ENCODE data around the gene SLC66A1. TPM values are rescaled to one million over a fixed set of nuclear protein-coding genes. Genes with fewer than 3 reads are reported as not detected.
A peak's percentile ranks its signal among the peaks of the same experiment; 100 is the strongest.

Gene SLC66A1
- total RNA-seq, 2 experiments from 2014 or later: 2.3 to 3.7 TPM

DNA sequence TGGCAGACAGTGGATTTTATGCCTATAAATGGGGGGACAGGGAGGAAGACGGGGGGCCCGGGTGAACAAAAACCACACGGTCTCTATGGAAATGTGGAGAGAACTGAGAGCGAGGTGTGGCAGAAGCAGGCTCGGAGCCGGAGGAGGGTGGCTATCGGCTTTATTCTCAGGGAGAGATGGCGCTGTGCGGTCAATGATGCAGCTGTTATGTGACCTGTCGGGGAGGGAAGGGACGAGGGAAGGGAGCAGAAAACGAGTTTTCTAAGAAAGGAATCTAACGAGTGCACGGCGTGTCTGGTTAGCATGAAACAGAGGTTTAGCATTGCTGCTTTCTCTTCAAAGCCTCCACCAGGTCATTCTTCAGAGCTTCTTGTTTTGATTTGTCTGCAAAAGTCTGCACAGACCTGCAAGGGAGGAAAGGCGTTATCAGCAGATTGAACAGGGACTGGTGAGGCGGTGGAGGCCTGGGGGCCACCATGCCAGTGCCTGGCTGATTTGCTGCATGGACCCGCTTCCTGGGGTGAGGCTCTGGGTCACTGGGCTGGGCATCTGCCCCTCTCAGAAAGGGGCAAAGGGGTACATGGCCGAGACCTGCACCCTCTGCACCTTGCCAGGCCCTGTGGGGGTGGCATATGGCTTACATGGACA is 27.2 kb downstream of the SLC66A1 start:
- H3K36me3 Mint-ChIP-seq (ENCODE audit: low read depth): peaks cover 60% of the 10 kb centered on the region
- no peak for ATAC-seq (ENCODE audit: poor library complexity)
- intact Hi-C loops (cut with DNase I, micrococcal nuclease): no loop called here

GRCh38 chr1:19340387-19340937 is 28.3 kb downstream of the SLC66A1 start:
- TF ChIP-seq, protein P1, sequence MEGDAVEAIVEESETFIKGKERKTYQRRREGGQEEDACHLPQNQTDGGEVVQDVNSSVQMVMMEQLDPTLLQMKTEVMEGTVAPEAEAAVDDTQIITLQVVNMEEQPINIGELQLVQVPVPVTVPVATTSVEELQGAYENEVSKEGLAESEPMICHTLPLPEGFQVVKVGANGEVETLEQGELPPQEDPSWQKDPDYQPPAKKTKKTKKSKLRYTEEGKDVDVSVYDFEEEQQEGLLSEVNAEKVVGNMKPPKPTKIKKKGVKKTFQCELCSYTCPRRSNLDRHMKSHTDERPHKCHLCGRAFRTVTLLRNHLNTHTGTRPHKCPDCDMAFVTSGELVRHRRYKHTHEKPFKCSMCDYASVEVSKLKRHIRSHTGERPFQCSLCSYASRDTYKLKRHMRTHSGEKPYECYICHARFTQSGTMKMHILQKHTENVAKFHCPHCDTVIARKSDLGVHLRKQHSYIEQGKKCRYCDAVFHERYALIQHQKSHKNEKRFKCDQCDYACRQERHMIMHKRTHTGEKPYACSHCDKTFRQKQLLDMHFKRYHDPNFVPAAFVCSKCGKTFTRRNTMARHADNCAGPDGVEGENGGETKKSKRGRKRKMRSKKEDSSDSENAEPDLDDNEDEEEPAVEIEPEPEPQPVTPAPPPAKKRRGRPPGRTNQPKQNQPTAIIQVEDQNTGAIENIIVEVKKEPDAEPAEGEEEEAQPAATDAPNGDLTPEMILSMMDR (IDR thresholded peaks at IDR 0.05): no peak
- Mint-ChIP-seq H3K36me3 (ENCODE audit: low read depth) (peaks cover 71% of the 10 kb centered on the region), H3K9me3 (no peaks in the 10 kb centered on the region), H3K27me3 (no peaks in the 10 kb centered on the region), H3K4me1 (ENCODE audit: low read depth) (peaks cover 6% of the 10 kb centered on the region), H3K27ac (no peak overlapping the region), H3K4me3 (no peak overlapping the region)
- peaks cover 69% of the 10 kb centered on the region for H3K36me3 ChIP-seq (ENCODE audit: insufficient read depth, low read length)
- H3K27me3 ChIP-seq (ENCODE audit: control insufficient read depth in 1 of 2, insufficient read depth in 2 of 2, low read length in 2 of 2): no peaks in the 10 kb centered on the region
- no peak for ATAC-seq (ENCODE audit: poor library complexity)
- no peak for DNase-seq
- H3K27ac ChIP-seq (ENCODE audit: low read depth in 1 of 2, low read length in 2 of 2): no peak overlapping the region
- peaks cover 8% of the 10 kb centered on the region for H3K4me1 ChIP-seq (ENCODE audit: insufficient read depth, low read length)
- H3K4me3 ChIP-seq (ENCODE audit: low read length): no peak overlapping the region
- H3K9me3 ChIP-seq (ENCODE audit: control insufficient read depth in 1 of 2, insufficient read depth in 1 of 2, low read length in 2 of 2): no peaks in the 10 kb centered on the region
- POLR2A ChIA-PET: no interaction called here
- intact Hi-C loops (cut with DNase I, micrococcal nuclease): loop anchor here in 1 of 2 experiments (5.0 kb wide), 1 partner anchor 257 kb away; a partner anchor contains a TSS
- CTCF ChIA-PET: no interaction called here

More for the DNA sequence above, 27.2 kb downstream of the SLC66A1 start:
- no peaks in the 10 kb centered on the region for H3K9me3 ChIP-seq (ENCODE audit: control insufficient read depth in 1 of 2, insufficient read depth in 1 of 2, low read length in 2 of 2)
- H3K27ac Mint-ChIP-seq: no peak overlapping the region
- no peaks in the 10 kb centered on the region for H3K9me3 Mint-ChIP-seq
- no peak overlapping the region for H3K4me3 Mint-ChIP-seq
- ChIA-PET CTCF (interaction anchor here (0.6 kb wide), 1 partner anchor 243 kb away, joined by 3 read pairs; no protein-coding TSS in a partner anchor), POLR2A (no interaction called here)
- H3K27me3 Mint-ChIP-seq: no peaks in the 10 kb centered on the region
- H3K36me3 ChIP-seq (ENCODE audit: insufficient read depth, low read length): peaks cover 57% of the 10 kb centered on the region
- H3K27ac ChIP-seq (ENCODE audit: low read depth in 1 of 2, low read length in 2 of 2): no peak overlapping the region
- peaks cover 6% of the 10 kb centered on the region for H3K4me1 Mint-ChIP-seq (ENCODE audit: low read depth)
- H3K4me3 ChIP-seq (ENCODE audit: low read length): no peak overlapping the region
- H3K4me1 ChIP-seq (ENCODE audit: insufficient read depth, low read length): peaks cover 8% of the 10 kb centered on the region
- H3K27me3 ChIP-seq (ENCODE audit: control insufficient read depth in 1 of 2, insufficient read depth in 2 of 2, low read length in 2 of 2): no peaks in the 10 kb centered on the region
- TF ChIP-seq, protein P1 (IDR thresholded peaks at IDR 0.05): no peak
- no peak for DNase-seq

DNA sequence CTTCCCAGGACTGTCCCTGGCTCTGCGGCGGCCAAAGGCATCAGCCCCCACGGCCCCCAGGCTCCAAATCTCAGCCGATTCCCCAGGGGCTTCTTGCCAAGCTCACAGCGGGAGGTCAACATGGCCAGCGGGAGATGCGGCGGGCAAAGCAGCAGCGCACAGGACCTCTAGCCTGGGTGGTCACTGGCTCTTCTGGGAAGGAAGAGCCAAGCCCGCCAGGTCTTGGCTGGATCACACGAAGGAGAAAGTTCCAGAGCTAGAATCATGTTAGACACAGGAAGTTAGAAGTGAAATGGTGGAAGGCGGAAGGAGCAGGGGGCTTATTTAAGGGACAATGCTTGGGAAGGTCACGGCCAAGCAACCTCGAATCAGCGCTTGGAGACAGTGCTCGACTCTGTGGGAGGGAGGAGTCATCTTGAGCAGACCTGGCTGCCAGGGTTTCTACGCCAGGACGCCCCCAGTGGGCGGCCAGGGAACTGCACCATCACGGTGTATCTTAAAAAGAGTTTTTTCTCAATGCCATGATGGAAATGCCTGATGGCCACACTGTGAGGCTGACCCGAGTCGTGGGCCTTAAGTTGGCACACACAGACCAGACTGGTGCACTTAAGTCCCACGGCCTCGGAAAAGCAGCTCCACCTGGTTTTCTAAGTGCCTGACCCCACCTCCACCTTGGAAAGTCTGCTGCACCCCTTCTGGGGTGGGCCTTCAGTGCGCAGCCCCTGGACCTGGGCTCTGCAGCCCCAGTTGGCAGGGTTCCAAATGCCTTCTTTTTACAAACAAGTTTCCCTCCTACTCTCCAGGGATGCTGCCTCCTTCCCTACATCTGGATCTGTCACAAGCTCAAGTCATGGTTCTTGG is 29.3 kb downstream of the SLC66A1 start:
- H3K27ac ChIP-seq (ENCODE audit: low read depth in 1 of 2, low read length in 2 of 2): no peak overlapping the region
- CTCF ChIA-PET: interaction anchor here (1.3 kb wide), 1 partner anchor 13 kb away, joined by 4 read pairs; no protein-coding TSS in a partner anchor
- H3K27me3 ChIP-seq (ENCODE audit: control insufficient read depth in 1 of 2, insufficient read depth in 2 of 2, low read length in 2 of 2): no peaks in the 10 kb centered on the region
- Mint-ChIP-seq H3K4me1 (ENCODE audit: low read depth) (peaks cover 6% of the 10 kb centered on the region), H3K9me3 (no peaks in the 10 kb centered on the region), H3K36me3 (ENCODE audit: low read depth) (peaks cover 75% of the 10 kb centered on the region), H3K27me3 (no peaks in the 10 kb centered on the region), H3K27ac (peak overlapping the region; percentile 37), H3K4me3 (no peak overlapping the region)
- intact Hi-C loops (cut with DNase I, micrococcal nuclease): loop anchor here in 1 of 2 experiments (1.0 to 5.0 kb wide), 3 partner anchors 241 to 312 kb away; a partner anchor contains a TSS
- no peaks in the 10 kb centered on the region for H3K9me3 ChIP-seq (ENCODE audit: control insufficient read depth in 1 of 2, insufficient read depth in 1 of 2, low read length in 2 of 2)
- peak; percentile 89 for ATAC-seq (ENCODE audit: poor library complexity)
- H3K4me3 ChIP-seq (ENCODE audit: low read length): no peak overlapping the region
- H3K4me1 ChIP-seq (ENCODE audit: insufficient read depth, low read length): peaks cover 8% of the 10 kb centered on the region
- TF ChIP-seq, protein P1 (IDR thresholded peaks at IDR 0.05): peak; percentile 87
- peak; percentile 58 to 85 (median 71) for DNase-seq
- POLR2A ChIA-PET: interaction anchor here (1.0 to 1.9 kb wide), 2 partner anchors 90 to 255 kb away, joined by 3 to 6 read pairs; partner anchors contain the start of genes EMC1 and MRTO4
- peaks cover 74% of the 10 kb centered on the region for H3K36me3 ChIP-seq (ENCODE audit: insufficient read depth, low read length)
